Putamen (tissue), 1 donor: ENCODE measurements around the gene PLPP7.

Source experiments
- DNase-seq: peaks from one replicate; pipeline ENCODE4 v3.0.0-alpha.2; 2016; ENCODE audit warnings: low spot score

PLPP7 gene

DNA sequence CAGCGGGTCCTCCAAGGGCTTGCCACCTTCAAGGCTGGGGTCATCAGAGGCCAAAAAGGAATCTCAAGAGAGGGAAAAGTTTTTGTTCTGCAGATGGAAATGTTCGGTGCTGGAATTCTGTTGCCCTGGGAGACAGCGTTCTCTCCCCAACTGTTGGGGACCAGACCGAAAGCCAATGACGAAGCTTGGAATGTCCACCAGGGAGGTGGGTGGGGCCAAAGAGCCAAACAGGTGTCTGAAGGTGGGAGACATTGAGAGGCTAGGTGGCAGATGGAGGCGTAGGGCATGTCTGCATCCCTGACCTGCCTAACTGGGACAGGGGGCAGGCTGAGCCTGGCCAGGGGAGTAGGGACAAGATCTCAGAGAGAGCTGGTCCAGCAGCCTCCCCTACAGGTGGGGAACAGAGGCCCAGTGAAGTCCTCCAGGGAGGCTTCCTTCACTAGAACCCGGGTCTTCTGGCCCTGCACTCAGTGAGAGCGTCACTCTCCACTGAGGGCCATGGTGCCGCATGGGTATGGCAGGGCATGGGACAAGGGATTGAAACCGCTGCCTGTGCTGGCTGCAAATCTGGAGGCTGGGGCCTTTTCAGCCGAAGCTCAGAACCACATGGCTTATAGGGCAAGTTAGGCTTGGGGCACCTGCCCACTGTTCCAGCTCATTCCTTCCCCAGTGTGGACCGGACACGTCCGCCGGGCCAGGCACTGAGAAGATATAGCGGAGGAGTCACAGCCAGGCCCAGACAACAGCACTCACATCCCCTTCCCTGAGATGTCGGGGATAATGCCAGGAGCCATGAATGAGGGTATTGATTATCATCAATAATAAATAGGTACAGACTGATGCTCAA lies 8.2 kb upstream of the PLPP7 start:
- no peak for DNase-seq

DNA sequence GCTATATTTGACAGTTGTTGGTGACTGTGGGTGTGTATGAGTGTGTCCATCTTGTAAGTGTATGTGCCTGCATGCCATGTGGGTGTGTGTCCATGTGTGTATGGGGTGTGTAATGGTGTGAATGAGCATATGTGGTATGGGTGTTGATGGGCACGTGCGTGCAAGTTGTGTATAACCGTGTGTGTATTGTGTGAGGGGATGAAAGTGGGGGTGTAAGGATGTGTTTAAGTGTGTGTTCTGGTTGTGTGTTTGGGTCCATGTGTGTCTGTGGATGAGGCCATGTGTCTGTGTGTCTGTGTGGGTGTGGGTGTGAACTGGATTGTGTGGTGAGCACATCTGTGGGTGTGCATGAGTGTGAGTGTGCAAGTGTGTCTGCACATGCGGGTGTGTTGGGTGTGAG lies 7.3 kb upstream of the PLPP7 start:
- DNase-seq = no peak

GRCh38 chr9:131282688-131283422 lies 6.7 kb upstream of the PLPP7 start:
- no peak for DNase-seq

DNA sequence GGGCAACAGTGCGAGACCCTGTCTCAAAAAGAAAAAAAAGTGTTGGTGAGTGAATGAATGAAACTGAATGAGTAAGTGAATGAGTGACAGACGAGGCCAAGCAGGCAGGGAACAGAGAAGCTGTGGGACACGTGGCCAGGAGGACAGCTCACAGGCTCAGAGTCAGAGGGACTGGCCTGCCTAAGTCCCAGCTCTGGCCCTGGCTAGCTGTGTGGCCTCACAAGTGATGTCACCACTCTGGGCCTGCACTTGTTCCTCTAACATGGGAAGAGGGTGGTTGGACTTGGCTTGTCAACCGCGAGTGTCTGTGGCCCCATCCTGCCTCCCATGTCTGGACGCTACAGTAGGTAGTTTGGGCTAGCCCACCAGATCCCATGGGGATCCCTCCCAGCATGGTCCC lies 4.7 kb upstream of the PLPP7 start:
- no peak for DNase-seq

GRCh38 chr9:131287359-131287758 lies 2.2 kb upstream of the PLPP7 start:
- no peak for DNase-seq

- no peak for DNase-seq
Measured at GRCh38 chr9:131288217-131288616, 1.3 kb upstream of the PLPP7 start.

GRCh38 chr9:131290036-131290766 lies 678 bp downstream of the PLPP7 start:
- DNase-seq = no peak

GRCh38 chr9:131290767-131291370 lies 1.3 kb downstream of the PLPP7 start:
- no peak for DNase-seq

GRCh38 chr9:131291795-131292315 lies 2.3 kb downstream of the PLPP7 start:
- no peak for DNase-seq

GRCh38 chr9:131292937-131293336 lies 3.4 kb downstream of the PLPP7 start:
- no peak for DNase-seq

DNA sequence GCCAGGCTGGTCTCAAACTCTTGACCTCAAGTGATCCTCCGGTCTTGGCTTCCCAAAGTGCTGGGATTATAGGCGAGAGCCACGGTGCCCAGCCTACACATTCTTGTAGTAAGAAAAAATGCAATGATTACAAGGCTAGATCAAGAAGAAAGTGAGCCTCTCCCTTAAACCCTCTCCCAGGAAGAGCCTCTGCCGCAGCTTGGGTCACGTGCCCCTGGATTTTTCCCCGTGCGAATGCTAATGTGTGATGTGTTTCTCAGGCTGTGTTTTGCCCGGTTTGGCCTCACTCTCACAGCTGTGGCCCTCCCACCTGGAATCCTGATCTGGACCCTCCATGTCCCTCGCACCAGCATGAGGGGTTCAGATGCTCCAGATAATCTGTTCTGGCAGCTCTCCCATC lies 6.9 kb downstream of the PLPP7 start:
- no peak for DNase-seq

- no peak for DNase-seq
Measured at GRCh38 chr9:131296906-131297500, 7.5 kb downstream of the PLPP7 start.

- no peak for DNase-seq
Measured at GRCh38 chr9:131297903-131298302, 8.4 kb downstream of the PLPP7 start.

GRCh38 chr9:131298341-131298740 lies 8.8 kb downstream of the PLPP7 start:
- DNase-seq = no peak

- DNase-seq = no peak
Measured at GRCh38 chr9:131298816-131299215, 9.3 kb downstream of the PLPP7 start.

DNA sequence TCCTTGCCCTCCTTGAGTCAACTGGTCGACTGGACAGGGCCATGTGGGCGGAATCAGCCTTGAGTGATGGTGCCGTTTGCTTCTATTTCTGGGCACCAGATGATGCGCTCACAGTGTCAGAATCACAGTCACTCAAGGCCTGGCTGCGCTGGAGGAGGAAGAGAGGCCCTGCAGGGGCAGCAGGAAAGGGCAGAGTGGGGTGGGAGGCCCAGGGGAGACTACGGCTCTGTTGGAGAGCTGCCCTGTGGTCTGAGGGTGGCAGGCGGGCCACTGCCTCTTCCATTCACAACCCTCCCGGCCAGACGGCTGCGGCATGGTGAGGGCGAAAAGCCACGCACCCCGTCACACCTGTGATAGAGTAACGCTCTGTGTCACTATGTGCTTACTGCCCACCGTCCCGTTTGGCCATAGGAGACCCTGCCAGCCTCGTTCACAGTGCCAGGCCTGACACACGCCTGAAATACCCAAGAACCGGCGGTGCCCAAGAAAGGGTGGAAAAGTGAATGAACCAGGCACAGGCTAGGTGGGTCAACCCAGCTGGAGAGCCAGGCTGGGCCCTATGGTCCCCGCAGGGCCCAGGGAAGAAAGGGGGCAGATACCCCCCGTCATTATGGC lies 9.9 kb downstream of the PLPP7 start:
- DNase-seq = no peak

DNA sequence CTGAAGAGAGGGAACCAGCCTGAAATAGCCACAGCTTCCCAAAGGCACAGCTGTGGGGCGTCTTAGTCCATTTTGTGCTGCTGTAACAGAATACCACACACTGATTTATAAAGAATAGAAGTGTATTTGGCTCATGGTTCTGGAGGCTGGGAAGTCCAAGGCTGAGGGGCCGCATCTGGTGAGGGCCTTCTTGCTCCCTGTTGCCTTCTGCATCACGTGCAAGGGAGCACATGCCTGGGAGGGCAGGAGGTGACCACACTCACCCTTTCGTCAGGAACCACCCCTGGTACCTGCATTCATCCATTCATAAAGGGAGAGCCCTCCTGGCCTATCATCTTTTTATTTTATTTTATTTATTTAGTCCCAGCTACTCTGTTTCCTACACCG lies 10.4 kb downstream of the PLPP7 start:
- DNase-seq = no peak

DNA sequence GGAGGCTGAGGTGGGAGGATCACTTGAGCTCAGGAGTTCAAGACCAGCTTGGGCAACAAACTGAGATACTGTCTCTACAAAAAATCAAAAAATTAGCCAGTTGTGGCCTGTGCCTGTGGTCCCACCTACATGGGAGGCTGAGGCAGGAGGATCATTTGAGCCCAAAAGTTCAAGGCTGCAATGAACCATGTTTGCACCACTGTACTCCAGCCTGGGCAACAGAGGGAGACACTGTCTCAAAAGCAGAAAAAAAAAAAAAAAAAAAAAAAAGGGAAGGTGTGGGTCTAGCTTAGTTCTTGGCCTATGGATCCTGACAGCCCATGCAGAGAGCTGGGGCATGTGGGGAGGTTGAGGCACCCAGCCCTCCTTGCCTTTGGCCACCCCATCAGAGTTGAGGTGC lies 10.9 kb downstream of the PLPP7 start:
- no peak for DNase-seq

DNA sequence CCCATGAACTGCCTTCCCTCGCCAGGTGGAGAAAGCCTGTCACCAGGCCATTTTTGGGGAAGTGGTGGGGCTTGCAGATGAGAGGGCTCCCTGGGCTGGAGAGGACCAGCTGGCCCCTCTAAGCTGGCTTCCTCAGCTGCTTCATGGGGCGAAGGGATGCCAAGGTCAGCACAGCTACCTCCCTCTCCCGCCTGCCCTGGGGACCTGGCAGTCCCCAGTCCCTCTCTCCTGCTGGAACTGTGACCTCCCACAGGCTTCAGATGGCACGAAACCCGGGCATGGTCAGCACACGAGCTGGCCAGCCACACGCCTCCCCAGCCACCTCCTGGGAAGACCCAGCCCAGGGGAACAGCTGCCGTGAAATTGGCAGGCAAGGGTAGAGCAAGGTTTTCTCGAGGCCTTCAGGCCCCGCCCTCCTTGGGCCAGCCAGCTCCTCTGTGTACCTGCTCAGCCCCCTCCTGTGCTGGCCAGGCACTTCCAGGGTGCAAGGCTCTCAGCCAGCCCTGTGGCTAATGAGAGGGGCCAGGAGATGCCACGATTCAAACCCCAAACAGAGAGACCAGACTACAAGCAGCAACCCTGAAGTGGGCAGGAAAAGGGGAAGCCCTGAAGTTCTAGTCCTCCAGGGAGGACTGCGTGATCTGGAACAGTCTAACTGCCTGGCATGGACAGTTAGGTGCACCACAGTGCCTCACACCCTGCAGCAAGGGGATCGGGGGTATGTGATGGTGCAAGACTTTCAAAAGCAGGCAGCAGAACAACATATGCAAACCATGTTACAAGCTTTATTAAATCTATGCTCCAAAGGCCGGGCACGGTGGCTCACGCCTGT lies 12.9 kb downstream of the PLPP7 start:
- no peak for DNase-seq
